Activated CD4-positive, CD25-positive, alpha-beta regulatory T cell treated with anti-CD3 and anti-CD28 coated beads, Interleukin-2, amount 50 U/mL, for 72 hours (primary cell): ENCODE measurements around the gene FGD4.

ENCODE experiments used
- DNase-seq: peaks from one replicate; pipeline ENCODE4 v3.0.0; 2021

FGD4 gene

DNA sequence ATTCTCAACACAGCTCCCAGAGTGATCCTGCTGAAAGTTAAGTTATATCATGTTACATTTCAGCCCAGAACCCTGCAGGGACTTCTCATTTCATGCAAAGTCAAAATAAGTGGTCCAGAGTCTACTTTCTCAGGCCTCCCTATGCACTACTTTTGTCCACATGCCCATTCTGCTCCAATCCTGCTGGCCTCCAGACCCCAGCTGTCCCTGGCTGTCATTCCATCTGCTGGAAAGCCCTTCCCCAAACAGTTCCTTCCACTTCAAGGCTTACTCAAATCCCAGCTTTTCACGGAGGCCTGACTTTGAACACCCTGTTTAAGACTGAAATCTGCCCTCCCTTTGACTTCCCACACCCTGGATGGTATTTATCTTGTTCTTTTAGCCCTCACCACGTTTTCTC is 169.9 kb downstream of the FGD4 start:
- no peak for DNase-seq

DNA sequence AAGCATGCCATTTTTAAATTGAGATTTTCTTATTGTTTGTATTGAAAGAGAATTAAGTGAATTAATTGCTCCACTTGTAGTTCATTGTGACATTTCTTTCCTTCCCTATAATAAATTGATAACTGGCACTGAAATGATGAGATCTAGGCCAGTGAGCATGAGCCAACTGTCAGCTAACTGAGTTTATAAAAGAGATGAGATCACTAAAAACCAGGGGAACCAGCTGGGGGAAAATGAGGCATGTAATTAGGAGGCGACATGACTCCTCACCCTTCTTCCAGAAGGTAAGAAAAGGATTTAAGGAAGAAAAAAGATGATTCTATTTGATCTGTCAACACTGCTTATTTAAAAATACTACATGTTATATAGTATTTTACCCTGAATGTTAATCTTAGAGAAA is 175.2 kb downstream of the FGD4 start:
- no peak for DNase-seq

DNA sequence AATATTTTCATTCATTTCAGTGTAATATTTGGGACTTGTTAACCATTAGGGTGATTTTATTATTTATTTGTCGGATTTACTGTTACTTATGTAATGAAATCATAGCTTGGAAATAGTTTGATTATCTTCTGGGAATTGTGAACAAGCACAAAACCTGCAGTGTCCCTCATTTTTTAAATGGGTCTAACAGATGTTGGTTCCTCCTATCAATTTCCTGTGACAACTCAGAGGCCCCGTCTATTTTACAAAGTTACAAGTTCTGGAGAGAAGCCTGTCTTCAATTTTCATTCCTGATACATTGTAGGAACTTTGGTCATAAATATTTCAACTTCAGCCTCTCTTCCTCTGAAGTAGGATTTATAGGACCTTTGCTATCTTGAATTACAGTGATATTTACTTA is 178.0 kb downstream of the FGD4 start:
- DNase-seq: no peak

DNA sequence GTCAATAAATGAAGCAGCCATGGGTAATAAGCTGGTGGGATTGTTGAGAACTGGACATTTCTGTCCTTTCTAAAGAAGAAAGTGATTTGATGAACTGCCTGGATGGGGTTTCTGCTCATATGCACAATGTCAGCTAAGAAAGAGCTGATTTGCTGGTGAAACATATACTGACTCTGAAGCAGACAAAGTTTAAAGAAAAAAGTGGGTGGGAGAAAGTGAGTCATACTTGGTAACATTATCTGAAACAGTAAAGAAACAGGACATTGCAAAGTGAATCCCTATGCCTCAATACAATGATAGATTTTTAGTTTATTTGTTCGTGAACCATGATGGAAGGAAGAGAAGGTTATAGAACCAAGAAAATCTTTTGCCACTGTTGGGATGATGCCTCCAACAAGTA is 184.2 kb downstream of the FGD4 start:
- DNase-seq: no peak

DNA sequence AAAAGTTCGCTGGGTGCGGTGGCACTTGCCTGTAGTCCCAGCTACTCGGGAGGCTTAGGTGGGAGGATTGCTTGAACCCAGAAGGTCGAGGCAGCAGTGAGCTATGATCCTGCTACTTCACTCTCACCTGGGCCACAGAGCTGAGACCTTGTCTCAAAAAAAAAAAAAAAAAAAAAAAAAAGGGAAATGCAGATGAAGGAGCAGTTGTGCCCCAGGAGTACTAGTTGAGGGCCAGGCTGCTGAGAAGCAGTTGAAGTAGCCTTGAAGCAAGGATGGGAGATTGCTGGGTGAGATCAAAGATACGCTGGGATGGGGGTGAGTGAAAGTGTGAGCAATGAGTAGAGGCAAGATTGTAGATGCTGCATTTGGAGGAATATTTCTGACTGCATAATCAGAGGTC is 186.3 kb downstream of the FGD4 start:
- DNase-seq: no peak

DNA sequence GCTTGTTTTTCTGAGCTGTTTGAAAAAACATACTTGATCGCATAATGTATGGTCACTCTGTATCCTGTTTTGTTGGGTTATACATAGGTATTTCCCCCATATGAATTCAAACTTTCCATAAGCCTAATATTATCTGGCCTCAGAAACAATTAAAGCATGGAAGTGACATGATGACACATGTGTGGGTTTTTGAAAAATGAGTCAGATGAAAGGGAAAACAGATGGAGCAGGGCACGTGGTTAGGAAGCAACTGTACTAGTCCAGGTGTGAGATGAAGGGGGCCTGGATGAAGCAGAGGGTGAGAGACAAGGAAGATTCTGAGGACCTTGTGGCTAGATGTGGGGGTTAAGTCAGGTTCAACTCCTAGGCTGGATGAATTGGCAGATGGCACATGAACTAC is 187.0 kb downstream of the FGD4 start:
- DNase-seq: no peak

DNA sequence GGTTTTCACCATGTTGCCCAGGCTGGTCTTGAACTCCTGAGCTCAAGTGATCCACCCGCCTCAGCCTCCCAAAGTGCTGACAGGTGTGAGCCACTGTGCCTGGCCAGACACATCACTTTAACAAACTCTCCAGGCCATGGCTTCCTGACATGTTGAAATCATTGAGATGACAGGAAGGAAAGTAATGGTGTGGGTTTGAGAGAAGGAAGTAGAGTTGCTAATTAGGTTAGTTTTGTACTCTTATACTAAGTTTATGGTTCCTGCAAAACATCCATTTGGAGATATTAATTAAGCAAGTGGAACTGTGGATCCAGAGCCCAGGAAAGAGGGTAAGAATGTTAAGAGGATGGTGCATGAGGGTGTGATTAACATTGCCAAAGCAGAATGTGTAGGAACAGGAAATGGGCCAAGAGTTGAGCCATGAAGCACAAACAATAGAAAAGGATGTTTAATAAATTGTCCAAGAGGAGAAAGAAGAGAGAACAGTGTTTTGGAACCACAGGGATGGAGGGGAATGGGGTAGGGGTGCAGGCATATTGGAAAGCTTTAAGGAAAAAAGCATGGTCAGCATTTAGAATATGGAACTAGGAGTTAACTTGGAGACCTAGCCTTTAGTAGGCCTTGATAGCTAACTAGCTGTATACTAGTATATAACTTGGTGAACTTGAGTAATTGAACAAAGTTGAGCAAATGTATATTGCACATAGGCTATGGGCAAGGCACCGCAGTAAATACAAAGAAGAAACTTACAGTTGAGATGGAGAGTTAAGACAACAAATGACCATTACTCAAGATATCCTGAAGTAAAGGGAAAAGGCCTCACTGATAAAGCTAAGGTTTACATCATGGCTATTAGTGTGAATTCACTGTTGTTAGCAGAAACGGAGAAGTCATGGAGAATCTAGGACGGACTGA is 188.5 kb downstream of the FGD4 start:
- no peak for DNase-seq

DNA sequence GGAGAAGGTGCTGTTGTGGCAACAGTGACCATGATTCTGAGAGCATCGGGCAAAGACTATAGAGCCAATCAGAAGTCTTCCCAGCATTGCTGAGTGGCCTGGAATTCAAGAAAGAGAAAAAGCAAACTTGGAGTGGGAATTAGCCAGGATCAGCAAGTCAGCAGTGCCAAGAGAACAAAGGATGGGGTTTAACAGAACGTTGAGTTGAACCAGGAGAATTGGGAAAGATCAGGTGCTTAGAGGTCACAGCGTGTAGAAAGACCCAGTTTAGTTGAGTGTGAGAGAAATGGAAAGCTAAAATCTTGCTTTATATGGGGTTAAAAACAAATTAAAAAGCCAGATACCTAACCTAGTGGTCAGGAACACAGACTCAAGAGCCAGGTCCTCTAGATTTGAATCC is 189.2 kb downstream of the FGD4 start:
- no peak for DNase-seq

DNA sequence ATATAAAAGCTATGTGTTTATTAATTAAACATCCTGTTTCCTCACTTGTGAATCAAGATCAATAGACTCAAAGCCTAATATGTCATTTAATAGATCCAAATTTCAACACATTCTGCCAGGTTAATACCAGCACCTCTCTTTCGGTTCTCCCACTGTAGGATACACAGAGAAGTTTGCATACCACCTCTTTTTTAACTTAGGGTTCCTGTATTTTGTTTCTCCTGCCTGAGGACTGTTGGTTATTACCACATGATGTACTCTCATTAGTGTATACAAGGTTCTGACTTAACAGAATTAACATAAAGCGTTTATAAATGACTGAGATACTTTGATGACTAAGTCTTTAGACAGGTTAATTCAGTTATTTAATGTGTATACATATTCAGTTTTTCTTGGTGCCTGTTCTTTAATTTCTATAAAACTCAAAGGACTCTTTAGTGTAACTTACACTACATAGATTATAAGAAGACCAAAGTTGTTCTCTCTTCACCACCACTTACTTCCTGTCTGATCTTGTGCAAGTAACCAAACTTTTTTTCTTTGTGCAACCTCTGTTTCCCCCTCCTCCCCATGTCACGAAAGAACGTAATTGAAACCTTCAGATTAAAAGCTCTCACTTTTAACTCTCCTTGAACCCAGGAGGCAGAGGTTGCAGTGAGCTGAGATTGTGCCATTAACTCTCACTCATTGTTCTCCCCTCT is 190.0 kb downstream of the FGD4 start:
- DNase-seq: no peak

DNA sequence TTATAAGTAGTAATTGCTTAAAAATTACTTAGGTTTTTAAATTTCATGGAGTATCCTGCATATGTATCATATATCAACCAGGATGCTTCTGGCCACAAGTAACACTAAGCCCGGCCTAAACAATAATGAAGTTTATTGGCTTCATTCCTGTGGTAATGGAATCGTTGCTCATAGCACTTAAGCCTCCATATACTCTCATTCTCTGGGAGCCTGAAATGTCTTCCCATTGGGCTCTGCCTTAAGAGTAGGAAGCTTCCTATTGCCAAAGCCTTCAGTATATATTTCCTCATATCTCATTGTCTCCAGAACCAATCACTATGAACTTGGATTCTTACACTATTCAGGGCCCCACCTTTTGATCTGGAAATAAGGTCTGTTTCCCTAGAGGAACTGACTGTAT is 195.9 kb downstream of the FGD4 start:
- DNase-seq: no peak

DNA sequence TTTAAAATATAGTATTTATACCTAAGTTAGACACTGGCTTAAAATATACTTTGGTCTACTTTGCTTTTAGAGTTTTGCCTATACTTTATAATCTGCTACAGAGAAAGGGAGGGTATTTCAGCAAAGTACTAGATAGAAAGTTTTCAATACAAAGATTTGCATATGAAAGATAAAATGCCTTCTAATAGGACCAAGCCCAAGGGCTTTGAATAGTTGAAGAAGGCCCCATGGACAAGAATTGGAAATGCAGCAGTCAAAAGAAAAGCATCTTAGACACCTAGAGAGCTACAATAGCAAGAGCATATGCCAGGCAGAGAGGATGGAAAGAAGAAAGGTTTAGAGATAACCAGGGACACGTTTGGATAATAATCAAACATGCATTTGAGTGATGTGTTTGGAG is 196.7 kb downstream of the FGD4 start:
- no peak for DNase-seq

DNA sequence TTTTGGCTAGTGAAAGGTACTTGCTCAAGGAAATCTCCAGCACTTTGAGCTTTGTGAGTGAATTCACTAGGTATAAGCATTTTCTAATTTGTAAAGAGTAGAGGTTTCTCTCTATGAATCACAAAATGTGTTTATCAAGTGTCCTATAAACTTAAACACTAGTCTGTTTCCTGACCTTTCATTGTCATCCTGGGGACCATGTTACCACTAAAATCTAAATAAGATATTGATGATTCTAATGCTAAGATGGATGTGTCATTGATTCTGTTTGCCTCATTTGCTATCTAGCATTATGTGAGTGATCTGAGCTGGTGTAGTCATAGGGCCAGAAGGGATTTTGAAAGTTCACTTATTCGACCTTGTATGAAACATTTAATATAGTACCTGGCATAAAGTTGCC is 199.3 kb downstream of the FGD4 start:
- no peak for DNase-seq

DNA sequence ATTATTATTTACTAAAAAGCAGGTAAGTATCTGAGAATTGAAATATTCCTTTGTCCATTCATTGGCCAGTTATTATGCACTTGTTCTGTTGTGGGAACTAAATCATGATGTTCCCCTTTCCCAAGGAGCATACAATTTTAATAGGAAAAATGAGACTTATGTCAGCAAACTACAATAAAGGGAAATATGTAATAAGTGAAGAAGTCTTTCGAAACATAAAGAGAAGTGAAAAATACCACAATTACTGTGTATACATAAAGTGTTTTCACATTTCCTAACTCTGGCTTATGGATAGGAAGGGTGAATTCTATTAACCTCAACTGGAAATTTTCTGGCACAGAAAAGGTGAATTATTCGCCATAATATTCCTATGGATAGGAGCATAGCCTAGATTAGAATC is 201.3 kb downstream of the FGD4 start:
- no peak for DNase-seq

DNA sequence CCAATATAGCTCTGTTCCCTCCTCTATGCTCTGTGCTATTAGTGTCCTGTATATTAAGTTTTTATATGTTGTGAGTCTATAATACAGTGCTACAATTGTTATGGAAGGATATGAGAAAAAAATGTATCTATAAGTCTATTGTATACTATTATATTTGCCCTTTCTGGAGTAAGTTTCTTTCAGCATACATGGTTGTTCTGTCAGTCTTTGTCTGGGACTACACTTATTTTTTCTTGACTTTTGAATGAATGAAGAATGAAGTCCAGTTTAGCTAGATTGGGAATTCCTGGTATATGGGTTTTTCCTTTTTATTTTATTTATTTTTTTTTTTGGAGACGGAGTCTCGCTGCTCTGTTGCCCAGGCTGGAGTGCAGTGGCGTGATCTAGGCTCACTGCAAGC is 203.7 kb downstream of the FGD4 start:
- DNase-seq: no peak

DNA sequence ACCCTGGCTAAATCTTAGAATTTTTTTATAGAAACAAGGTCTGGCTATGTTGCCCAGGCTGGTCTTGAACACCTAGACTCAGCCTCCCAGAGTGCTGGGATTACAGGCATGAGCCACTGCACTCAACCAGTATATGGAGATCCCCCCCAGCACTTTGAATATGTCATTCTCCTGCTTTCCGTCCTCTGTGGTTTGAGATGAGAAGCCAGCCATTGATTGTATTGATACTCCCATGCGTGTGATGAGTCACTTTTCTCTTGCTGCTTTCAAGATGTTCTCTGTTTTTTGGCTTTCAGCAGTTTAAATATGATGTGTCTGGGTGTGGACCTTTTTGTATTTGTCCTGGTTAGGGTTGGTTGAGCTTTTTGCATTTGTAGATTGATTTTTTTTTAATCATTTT is 204.5 kb downstream of the FGD4 start:
- DNase-seq: no peak

DNA sequence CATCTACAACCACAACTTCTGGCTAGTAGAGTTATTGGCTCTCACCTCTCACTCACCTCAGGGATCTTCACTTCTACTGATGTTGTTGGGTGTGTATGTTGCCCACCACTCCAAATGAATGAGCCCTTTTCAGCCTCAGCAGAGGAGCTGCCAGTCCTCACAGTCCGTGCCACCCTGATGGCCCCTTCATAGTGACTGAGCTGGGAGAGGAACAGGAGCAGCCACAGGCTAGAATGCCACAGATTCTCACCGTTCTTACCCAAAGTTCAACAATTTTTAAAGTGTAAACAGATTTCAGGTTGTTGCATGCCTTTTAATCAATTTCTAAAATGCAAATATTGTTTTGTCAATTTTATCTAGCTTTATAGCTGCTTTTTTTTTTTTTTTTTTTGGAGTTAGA is 205.2 kb downstream of the FGD4 start:
- DNase-seq: no peak

DNA sequence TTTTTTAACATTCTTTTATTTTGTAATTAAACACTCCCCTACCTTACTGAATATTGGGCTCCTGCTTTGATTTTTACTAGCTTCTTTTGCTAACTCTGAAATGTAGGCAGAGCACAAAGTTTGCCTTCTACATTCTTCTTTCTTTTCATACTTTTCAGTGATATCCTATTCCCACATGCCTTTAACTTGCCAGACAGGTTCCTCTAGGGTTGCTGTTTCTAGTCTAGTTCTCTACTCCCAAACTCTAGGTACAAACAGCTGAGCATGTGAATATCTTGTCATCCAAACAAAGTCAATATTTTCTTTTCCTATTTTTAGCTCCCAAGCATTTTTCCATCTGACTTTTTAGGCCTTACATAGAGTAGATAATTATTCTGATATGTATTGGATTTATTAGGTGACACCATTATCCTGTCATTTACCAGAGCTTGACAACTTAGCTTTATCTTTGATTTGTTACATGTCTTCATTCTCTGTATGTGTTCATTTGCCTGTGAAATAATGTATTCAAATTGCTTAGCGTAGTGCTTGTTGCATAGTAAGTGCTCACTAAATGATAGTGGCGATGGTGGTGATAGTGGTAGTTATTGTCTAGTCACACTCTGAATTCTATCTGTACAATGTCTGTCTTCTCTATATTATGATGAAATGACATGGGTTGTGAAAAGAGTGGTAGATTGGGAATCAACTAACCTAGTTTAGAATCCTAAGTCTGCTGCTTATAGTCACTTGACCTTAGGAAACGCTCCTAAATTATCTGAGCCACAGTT is 206.2 kb downstream of the FGD4 start:
- no peak for DNase-seq

DNA sequence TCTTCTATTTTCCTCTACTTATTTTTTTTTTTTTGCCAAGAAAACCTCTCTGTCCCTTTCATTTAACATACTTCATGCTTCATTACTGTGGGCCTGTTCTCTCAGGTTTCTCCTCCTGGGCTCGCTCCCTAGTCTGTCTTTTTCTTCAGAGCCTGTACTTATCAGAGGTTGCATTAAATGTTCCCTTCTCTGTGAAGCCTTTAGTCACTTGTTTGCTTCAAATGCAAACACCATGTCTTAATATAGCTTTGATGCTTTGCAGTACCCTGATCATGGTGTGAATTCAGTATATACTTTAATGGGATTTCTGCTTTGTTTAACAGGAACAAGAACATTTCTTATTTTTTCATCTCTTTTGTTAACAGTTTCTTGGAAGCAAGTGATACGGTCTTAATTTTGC is 207.1 kb downstream of the FGD4 start:
- no peak for DNase-seq

DNA sequence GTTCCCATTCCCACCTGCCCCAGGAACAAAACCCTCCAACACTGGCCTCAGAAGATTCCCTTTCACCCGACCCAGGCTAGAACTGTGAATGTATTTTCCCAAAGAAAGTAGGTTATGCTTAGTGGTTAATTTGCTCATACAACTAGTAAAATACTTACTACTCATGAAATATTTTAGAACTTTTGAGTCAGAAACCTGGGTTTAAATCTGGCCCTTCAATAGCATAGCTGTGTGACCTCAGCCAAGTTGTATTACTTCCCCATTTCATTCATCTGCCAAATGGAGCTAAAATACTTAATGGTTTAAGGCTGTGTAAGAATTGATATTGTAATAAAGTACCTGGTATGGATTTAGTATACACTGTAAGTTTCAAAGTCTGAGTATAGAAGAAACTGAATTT is 210.6 kb downstream of the FGD4 start:
- DNase-seq: no peak

DNA sequence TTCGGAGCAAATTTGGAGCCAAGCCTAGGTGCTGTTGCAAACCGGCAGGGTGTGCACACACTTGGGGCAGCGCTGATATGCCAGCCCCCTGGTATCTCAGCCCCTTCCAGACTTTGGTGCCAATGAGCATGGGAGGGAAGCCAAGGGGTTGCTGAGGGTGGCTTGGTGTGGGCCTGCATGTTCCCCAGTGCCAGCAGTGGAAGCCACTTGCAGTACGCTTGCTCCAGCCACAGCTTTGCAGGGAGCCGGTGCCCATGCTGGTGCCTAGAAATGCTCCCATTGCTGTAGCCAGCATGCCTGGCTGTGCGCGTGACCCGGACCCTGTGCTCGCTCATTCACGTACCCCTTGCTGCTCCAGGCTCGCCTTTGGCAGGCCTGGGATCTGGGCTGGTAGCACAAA is 212.6 kb downstream of the FGD4 start:
- no peak for DNase-seq

DNA sequence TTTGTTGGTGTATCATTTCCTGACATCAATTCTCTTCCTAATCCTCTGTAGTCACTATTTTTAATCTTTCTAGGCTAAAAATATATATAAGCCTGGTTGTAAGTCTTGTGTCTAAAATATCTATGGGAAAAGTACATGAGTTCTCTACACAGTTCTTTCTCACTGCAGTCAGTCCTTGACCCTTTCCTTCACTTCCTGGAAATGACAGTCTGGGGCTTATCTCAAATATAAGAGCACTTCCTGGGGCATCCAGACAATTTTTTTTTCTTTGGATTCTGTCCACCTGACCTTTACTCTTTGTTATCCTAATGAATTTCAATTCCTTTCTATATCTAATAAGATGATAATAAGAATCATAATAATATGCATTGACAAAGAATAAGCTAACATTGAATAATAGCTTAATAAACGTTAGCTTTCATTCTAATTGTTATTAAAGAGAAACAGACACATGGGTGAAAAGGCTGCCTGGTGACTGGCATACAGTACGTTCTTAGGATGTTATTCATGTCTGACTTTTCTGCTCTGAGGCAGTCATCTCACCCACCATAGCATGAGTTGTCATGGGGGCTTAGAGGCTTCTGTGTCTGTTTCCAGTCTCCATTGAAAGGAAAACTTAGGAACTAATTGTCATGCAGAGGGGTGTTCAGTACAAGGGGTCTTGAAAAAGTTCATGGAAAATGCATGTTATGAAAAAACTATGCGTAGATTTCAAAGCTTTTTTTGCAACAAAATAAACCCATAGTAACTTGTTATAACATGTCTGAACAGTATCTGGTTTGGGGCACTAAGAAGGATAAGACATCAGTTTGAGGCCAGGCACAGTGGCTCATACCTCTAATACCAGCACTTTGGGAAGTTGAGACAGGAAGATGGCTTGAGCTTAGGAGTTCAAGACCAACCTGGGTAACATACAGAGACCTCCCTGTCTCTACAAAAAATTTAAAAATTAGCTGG is 213.6 kb downstream of the FGD4 start:
- DNase-seq: no peak

DNA sequence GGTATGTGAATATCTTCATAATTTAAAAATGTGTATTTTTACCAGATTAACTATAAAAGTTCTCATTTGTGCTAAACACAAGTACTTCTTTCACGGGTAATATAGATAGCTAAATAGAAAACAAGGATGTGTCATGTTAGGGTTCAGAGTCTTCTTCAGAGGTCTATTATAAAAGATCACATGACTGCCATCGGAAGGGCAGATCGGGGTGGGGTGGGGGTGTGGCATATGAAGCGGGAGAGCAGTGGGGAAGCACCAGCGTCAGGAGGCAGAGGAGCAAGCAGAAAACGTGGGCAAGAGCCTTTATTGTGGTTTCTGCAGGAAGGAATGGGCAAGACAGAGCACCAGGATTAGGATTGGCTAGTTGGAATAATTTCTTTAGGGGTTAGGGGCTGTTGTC is 216.1 kb downstream of the FGD4 start:
- DNase-seq: no peak

DNA sequence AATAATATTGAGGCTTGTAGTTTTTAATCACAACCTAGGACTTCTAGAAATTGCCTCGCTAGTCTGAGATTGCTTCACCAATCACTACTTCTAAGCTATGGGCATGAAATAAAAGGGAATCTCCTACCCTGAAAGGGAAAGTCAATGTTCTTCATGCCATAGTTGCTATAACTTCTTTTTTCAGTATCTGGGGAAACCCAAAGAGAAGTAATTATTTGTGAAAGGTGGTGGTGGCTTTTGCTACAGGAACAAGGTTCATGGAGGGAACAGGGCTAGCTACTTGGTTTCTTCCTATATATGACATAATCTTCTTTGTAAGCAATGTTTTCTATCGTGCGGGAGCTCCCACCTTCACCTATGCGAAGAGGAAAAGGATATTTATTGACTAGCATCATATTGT is 218.2 kb downstream of the FGD4 start:
- DNase-seq: no peak
